SK-N-DZ (cell line): ENCODE results near the gene HCN3.

Experiments used
- DNase-seq: peaks from one replicate; pipeline ENCODE4 v3.0.0-alpha.2; 2015; ENCODE audit warnings: low spot score

HCN3 gene

GRCh38 chr1:155254228-155254713, 23.0 kb upstream of the HCN3 start:
- peak; percentile 40 for DNase-seq

- DNase-seq: peak; percentile 55
These were observed 22.5 kb upstream of the HCN3 start for GRCh38 chr1:155254714-155255242.

- peak; percentile 94 for DNase-seq
These were observed 21.8 kb upstream of the HCN3 start, which contains the start of gene ENTREP3 for GRCh38 chr1:155255243-155256007. Gene ENTREP3 (minus strand): TSS chr1:155255483. CDS start chr1:155254877, 606 bp downstream.

- no peak for DNase-seq
These were observed 21.0 kb upstream of the HCN3 start for GRCh38 chr1:155256058-155256852.

- DNase-seq: no peak
These were observed 17.0 kb upstream of the HCN3 start for GRCh38 chr1:155260276-155260675.

GRCh38 chr1:155261493-155261851, 15.8 kb upstream of the HCN3 start:
- DNase-seq: no peak

GRCh38 chr1:155261852-155262673, 15.2 kb upstream of the HCN3 start, which contains the start of gene SCAMP3:
Gene SCAMP3 (minus strand): TSS chr1:155262360. CDS start chr1:155262151, 209 bp downstream.
- DNase-seq: peak; percentile 100

- DNase-seq: no peak
These were observed 14.2 kb upstream of the HCN3 start for GRCh38 chr1:155263067-155263466.

GRCh38 chr1:155266553-155266952, 10.7 kb upstream of the HCN3 start:
- DNase-seq: no peak

- no peak for DNase-seq
These were observed 9.9 kb upstream of the HCN3 start for GRCh38 chr1:155267373-155267772.

GRCh38 chr1:155268630-155269029, 8.6 kb upstream of the HCN3 start:
- no peak for DNase-seq

GRCh38 chr1:155269381-155269780, 7.9 kb upstream of the HCN3 start:
- no peak for DNase-seq

GRCh38 chr1:155272466-155273342, 4.6 kb upstream of the HCN3 start:
- peak; percentile 75 for DNase-seq

- peak; percentile 99 for DNase-seq
These were observed 3.7 kb upstream of the HCN3 start, which contains the start of gene CLK2 for GRCh38 chr1:155273343-155274245. Gene CLK2 (minus strand): TSS chr1:155273504. CDS start chr1:155270977, 2,527 bp downstream.

- peak; percentile 90 for DNase-seq
These were observed 832 bp downstream of the HCN3 start for GRCh38 chr1:155277902-155278688.

GRCh38 chr1:155278689-155279160, 1.5 kb downstream of the HCN3 start:
- no peak for DNase-seq

- DNase-seq: no peak
These were observed 2.0 kb downstream of the HCN3 start for GRCh38 chr1:155279268-155279667.

GRCh38 chr1:155282488-155283091, 5.3 kb downstream of the HCN3 start:
- DNase-seq: no peak
